Left renal pelvis (tissue), 4 donors: ENCODE measurements around the gene CDH24. TPM values are rescaled to one million over a fixed set of nuclear protein-coding genes. Genes with fewer than 3 reads are reported as not detected.
A peak's percentile ranks its signal among the peaks of the same experiment; 100 is the strongest.

ENCODE experiments used
- DNase-seq, 4 donors: peaks; one replicate each; pipeline ENCODE4 v3.0.0-alpha.2; 2013; ENCODE audit warnings: low read depth in 4 of 4, low spot score in 3 of 4
- polyA plus RNA-seq, 4 donors: library from polyadenylated mRNA; unstranded; fragments of 120-200 nt; gene quantifications; one replicate each; pipeline ENCODE4 v1.2.1, GENCODE V29; 2013; ENCODE audit not compliant: insufficient read length in 4 of 4

CDH24 gene
- polyA plus RNA-seq, 4 donors: 17.9 to 44.0 (median 29.7) TPM

- DNase-seq: no peak
Measured at GRCh38 chr14:23047751-23048693, 9.3 kb downstream of the CDH24 start.

GRCh38 chr14:23047034-23047634 is 10.2 kb downstream of the CDH24 start:
- no peak for DNase-seq

- no peak for DNase-seq
Measured at GRCh38 chr14:23045419-23046357, 11.6 kb downstream of the CDH24 start.

- DNase-seq: no peak
Measured at GRCh38 chr14:23044840-23045239, 12.5 kb downstream of the CDH24 start.

GRCh38 chr14:23043754-23044153 is 13.6 kb downstream of the CDH24 start:
- no peak for DNase-seq

- DNase-seq: no peak
Measured at GRCh38 chr14:23043145-23043544, 14.2 kb downstream of the CDH24 start.

GRCh38 chr14:23042162-23042965 is 15.0 kb downstream of the CDH24 start, which contains the start of gene PSMB11:
PSMB11 (plus strand) TSS chr14:23042212; CDS start chr14:23042226, 14 bp downstream.
- DNase-seq: no peak

GRCh38 chr14:23041729-23042128 is 15.6 kb downstream of the CDH24 start:
- DNase-seq: no peak

GRCh38 chr14:23040100-23040499 is 17.2 kb downstream of the CDH24 start:
- no peak for DNase-seq

GRCh38 chr14:23035303-23036144 is 21.8 kb downstream of the CDH24 start:
- no peak for DNase-seq

GRCh38 chr14:23034498-23035302 is 22.6 kb downstream of the CDH24 start, which contains the start of gene PSMB5:
PSMB5 (minus strand) TSS chr14:23034900; CDS start chr14:23034881, 19 bp downstream.
- peak; percentile 90 to 95 (median 92) for DNase-seq

GRCh38 chr14:23033801-23034497 is 23.4 kb downstream of the CDH24 start:
- no peak for DNase-seq

GRCh38 chr14:23033251-23033727 is 24.0 kb downstream of the CDH24 start:
- DNase-seq: no peak

- no peak for DNase-seq
Measured at GRCh38 chr14:23030936-23031335, 26.4 kb downstream of the CDH24 start.

GRCh38 chr14:23028799-23029198 is 28.5 kb downstream of the CDH24 start:
- DNase-seq: no peak

- DNase-seq: peak in 1 of 4 donors; percentile 70
Measured at GRCh38 chr14:23025151-23025814, 32.0 kb downstream of the CDH24 start.

- no peak for DNase-seq
Measured at GRCh38 chr14:23024612-23025075, 32.7 kb downstream of the CDH24 start.
